SK-N-SH treated with all-trans-retinoic acid at 6 μM for 48 hours (cell line): ENCODE data around the gene ARHGEF12.

Source experiments
- ATAC-seq: fragments of 200-7000 bp; cut with Tn5 transposase; 3 replicates; pipeline ENCODE4 v1.9.1; 2020; ENCODE audit warnings: mild to moderate bottlenecking, moderate library complexity
- ARNTL ChIP-seq: fragments of 450-650 bp; formaldehyde crosslinking; IDR thresholded peaks from 2 replicates; pipeline ENCODE4 v1.5.0; 2020; ENCODE audit warnings: low read depth, mild to moderate bottlenecking, moderate library complexity, borderline replicate concordance
- CSDC2 ChIP-seq: fragments of 250-450 bp; sonication (Bioruptor Pico); IDR thresholded peaks from 2 replicates; pipeline ENCODE4 v1.5.0; 2020; ENCODE audit warnings: mild to moderate bottlenecking, moderate library complexity
- GLIS3 ChIP-seq: fragments of 250-450 bp; sonication (Bioruptor Pico); IDR thresholded peaks from 2 replicates; pipeline ENCODE4 v1.5.0; 2020; ENCODE audit warnings: mild to moderate bottlenecking, moderate library complexity
- ISL1 ChIP-seq: fragments of 250-450 bp; sonication (Bioruptor Pico); IDR thresholded peaks from 2 replicates; pipeline ENCODE4 v2.1.2; 2022; ENCODE audit warnings: mild to moderate bottlenecking, moderate library complexity
- OSR1 ChIP-seq: fragments of 250-450 bp; sonication (Bioruptor Pico); IDR thresholded peaks from 2 replicates; pipeline ENCODE4 v1.8.0; 2022; ENCODE audit warnings: moderate library complexity, mild to moderate bottlenecking, inconsistent platforms
- PATZ1 ChIP-seq: fragments of 250-450 bp; sonication (Bioruptor Pico); IDR thresholded peaks from 2 replicates; pipeline ENCODE4 v1.8.0; 2020; ENCODE audit warnings: mild to moderate bottlenecking, moderate library complexity, borderline replicate concordance
- POU6F1 ChIP-seq: fragments of 250-450 bp; sonication (Bioruptor Pico); IDR thresholded peaks from 2 replicates; pipeline ENCODE4 v1.8.0; 2021; ENCODE audit warnings: low read depth, mild to moderate bottlenecking, moderate library complexity, borderline replicate concordance
- TCF4 ChIP-seq: fragments of 250-450 bp; sonication (Bioruptor Pico); IDR thresholded peaks from 2 replicates; pipeline ENCODE4 v1.8.0; 2021; ENCODE audit warnings: mild to moderate bottlenecking, moderate library complexity, borderline replicate concordance
- ZC3H10 ChIP-seq: fragments of 250-450 bp; sonication (Bioruptor Pico); IDR thresholded peaks from 2 replicates; pipeline ENCODE4 v1.5.1; 2021; ENCODE audit warnings: mild to moderate bottlenecking, moderate library complexity
- ZFP3 ChIP-seq: fragments of 250-450 bp; sonication (Bioruptor Pico); IDR thresholded peaks from 2 replicates; pipeline ENCODE4 v1.5.0; 2020; ENCODE audit warnings: mild to moderate bottlenecking, moderate library complexity
- ZFP30 ChIP-seq: fragments of 450-650 bp; formaldehyde crosslinking; IDR thresholded peaks from 2 replicates; pipeline ENCODE4 v1.5.0; 2022; ENCODE audit warnings: mild to moderate bottlenecking, moderate library complexity
- ZNF565 ChIP-seq: fragments of 450-650 bp; formaldehyde crosslinking; conservative IDR thresholded peaks from 2 replicates; pipeline ENCODE4 v1.5.0; 2020; ENCODE audit warnings: low read depth, mild to moderate bottlenecking, moderate library complexity
- ZNF70 ChIP-seq: fragments of 450-650 bp; formaldehyde crosslinking; IDR thresholded peaks from 2 replicates; pipeline ENCODE4 v1.5.0; 2020; ENCODE audit warnings: mild to moderate bottlenecking, moderate library complexity
- TF ChIP-seq, protein P1 (sequence below): fragments of 250-450 bp; sonication (Bioruptor Pico); IDR thresholded peaks from 2 replicates; pipeline ENCODE4 v1.5.0; 2020; ENCODE audit warnings: mild to moderate bottlenecking, moderate library complexity
- TF ChIP-seq, protein P2 (sequence below): fragments of 250-450 bp; sonication (Bioruptor Pico); IDR thresholded peaks from 2 replicates; pipeline ENCODE4 v1.5.1; 2020; ENCODE audit warnings: low read depth, mild to moderate bottlenecking, moderate library complexity
- TF ChIP-seq, protein P3 (sequence below): fragments of 250-450 bp; sonication (Bioruptor Pico); IDR thresholded peaks from 2 replicates; pipeline ENCODE4 v1.5.1; 2021; ENCODE audit warnings: mild to moderate bottlenecking, moderate library complexity

ARHGEF12 gene

DNA sequence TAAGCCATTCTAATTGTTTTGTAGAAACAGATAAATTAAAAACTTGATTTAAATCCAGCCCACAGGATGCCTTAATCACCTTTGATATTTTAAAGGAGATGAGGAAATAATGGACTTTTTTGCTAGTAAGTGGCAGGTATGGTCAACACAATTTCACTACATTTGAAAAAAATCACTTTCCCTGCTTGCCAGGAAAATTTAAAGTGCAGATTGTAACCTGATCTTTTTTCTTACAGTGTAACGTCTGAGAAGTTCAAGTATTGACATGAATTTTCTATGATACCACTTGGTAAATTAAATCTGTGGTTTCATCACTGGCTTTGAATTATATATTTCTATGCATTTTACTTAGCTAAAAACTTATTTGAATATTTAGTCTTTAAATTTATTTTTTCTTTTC lies 65.3 kb downstream of the ARHGEF12 start:
- 0 out of 3 replicates have a peak, but pooled peaks have one; percentile 15 for ATAC-seq
- TF ChIP-seq POU6F1 (CRISPR knock-in tag): no peak
- TF ChIP-seq ZFP30 (CRISPR knock-in tag): no peak
- TF ChIP-seq ZC3H10 (CRISPR knock-in tag): no peak
- TF ChIP-seq PATZ1 (CRISPR knock-in tag): no peak
- no peak for TF ChIP-seq ZNF70 (CRISPR knock-in tag)
- TF ChIP-seq TCF4: no peak
- TF ChIP-seq, protein P1, sequence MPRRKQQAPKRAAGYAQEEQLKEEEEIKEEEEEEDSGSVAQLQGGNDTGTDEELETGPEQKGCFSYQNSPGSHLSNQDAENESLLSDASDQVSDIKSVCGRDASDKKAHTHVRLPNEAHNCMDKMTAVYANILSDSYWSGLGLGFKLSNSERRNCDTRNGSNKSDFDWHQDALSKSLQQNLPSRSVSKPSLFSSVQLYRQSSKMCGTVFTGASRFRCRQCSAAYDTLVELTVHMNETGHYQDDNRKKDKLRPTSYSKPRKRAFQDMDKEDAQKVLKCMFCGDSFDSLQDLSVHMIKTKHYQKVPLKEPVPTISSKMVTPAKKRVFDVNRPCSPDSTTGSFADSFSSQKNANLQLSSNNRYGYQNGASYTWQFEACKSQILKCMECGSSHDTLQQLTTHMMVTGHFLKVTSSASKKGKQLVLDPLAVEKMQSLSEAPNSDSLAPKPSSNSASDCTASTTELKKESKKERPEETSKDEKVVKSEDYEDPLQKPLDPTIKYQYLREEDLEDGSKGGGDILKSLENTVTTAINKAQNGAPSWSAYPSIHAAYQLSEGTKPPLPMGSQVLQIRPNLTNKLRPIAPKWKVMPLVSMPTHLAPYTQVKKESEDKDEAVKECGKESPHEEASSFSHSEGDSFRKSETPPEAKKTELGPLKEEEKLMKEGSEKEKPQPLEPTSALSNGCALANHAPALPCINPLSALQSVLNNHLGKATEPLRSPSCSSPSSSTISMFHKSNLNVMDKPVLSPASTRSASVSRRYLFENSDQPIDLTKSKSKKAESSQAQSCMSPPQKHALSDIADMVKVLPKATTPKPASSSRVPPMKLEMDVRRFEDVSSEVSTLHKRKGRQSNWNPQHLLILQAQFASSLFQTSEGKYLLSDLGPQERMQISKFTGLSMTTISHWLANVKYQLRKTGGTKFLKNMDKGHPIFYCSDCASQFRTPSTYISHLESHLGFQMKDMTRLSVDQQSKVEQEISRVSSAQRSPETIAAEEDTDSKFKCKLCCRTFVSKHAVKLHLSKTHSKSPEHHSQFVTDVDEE (CRISPR knock-in tag): no peak
- TF ChIP-seq ARNTL (CRISPR knock-in tag): no peak

DNA sequence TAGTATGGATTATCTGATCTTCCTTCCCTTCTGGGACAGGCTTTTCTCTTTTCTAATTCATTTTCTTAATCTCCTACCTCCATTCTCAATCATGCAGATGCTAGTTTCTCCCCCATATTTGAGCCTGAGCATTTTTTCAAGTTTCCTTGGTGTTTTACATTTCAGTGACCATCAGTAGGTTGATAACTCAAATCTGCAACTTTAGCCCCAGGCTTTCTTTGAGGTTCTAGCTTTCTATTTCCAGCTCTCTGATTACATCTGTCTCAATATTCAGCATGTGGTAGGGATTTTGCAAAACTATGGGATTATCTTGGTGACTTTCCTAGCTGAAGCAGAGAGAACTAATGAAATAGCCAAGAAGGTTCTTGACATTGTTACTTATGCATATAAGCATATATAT lies 67.8 kb downstream of the ARHGEF12 start:
- ATAC-seq: no peak
- no peak for TF ChIP-seq PATZ1 (CRISPR knock-in tag)
- no peak for TF ChIP-seq CSDC2 (CRISPR knock-in tag)
- no peak for TF ChIP-seq ZNF565 (CRISPR knock-in tag)

GRCh38 chr11:120404495-120404894 lies 68.3 kb downstream of the ARHGEF12 start:
- TF ChIP-seq ISL1 (CRISPR knock-in tag): no peak
- TF ChIP-seq ARNTL (CRISPR knock-in tag): no peak
- TF ChIP-seq OSR1 (CRISPR knock-in tag): no peak
- TF ChIP-seq, all 23 proteins: peak for 0
- no peak for ATAC-seq

GRCh38 chr11:120409655-120410054 lies 73.4 kb downstream of the ARHGEF12 start:
- no peak for ATAC-seq
- TF ChIP-seq ISL1 (CRISPR knock-in tag) (no peak), ZNF70 (CRISPR knock-in tag) (no peak), GLIS3 (CRISPR knock-in tag) (no peak), POU6F1 (CRISPR knock-in tag) (no peak), ARNTL (CRISPR knock-in tag) (no peak), ZFP3 (CRISPR knock-in tag) (no peak), ZFP30 (CRISPR knock-in tag) (no peak), ZC3H10 (CRISPR knock-in tag) (no peak), CSDC2 (CRISPR knock-in tag) (no peak), ZNF565 (CRISPR knock-in tag) (no peak)
- TF ChIP-seq, protein P2, sequence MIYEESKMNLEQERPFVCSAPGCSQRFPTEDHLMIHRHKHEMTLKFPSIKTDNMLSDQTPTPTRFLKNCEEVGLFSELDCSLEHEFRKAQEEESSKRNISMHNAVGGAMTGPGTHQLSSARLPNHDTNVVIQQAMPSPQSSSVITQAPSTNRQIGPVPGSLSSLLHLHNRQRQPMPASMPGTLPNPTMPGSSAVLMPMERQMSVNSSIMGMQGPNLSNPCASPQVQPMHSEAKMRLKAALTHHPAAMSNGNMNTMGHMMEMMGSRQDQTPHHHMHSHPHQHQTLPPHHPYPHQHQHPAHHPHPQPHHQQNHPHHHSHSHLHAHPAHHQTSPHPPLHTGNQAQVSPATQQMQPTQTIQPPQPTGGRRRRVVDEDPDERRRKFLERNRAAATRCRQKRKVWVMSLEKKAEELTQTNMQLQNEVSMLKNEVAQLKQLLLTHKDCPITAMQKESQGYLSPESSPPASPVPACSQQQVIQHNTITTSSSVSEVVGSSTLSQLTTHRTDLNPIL (CRISPR knock-in tag): no peak
- TF ChIP-seq, protein P3, sequence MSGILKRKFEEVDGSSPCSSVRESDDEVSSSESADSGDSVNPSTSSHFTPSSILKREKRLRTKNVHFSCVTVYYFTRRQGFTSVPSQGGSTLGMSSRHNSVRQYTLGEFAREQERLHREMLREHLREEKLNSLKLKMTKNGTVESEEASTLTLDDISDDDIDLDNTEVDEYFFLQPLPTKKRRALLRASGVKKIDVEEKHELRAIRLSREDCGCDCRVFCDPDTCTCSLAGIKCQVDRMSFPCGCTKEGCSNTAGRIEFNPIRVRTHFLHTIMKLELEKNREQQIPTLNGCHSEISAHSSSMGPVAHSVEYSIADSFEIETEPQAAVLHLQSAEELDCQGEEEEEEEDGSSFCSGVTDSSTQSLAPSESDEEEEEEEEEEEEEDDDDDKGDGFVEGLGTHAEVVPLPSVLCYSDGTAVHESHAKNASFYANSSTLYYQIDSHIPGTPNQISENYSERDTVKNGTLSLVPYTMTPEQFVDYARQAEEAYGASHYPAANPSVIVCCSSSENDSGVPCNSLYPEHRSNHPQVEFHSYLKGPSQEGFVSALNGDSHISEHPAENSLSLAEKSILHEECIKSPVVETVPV (CRISPR knock-in tag): no peak
